Measurements from ENCODE around the gene MOCS2.

- TF ChIP-seq CTCF (conservative IDR thresholded peaks at IDR 0.05; ENCODE audit: low read length), result no peak
- no peak for TF ChIP-seq EZH2phosphoT487 (IDR thresholded peaks at IDR 0.05; ENCODE audit: borderline replicate concordance, low read depth, low read length)
Observed at GRCh38 chr5:53100606-53101005, 9.0 kb downstream of the MOCS2 start.
